Caco-2 (cell line): ENCODE results near the gene SKOR1. TPM values are rescaled to one million over a fixed set of nuclear protein-coding genes. Genes with fewer than 3 reads are reported as not detected.
A peak's percentile ranks its signal among the peaks of the same experiment; 100 is the strongest.

Source experiments
- BruUV-seq: library from RNA; stranded (reverse); fragments of 400-500 nt; replicated peaks from 2 replicates; lab custom pipeline; 2021; lab: Mats Ljungman, UMichigan
- CTCF ChIA-PET: fragments of 300-600 bp; sonication (Branson Sonifier 250); formaldehyde crosslinking; loops from one replicate; lab custom pipeline; 2022; ENCODE audit warnings: antibody characterized with exemption; lab: Charles Lee
- POLR2A ChIA-PET: fragments of 300-600 bp; sonication (Branson Sonifier 250); formaldehyde crosslinking; loops from one replicate; lab custom pipeline; 2022; ENCODE audit warnings: antibody characterized with exemption; lab: Charles Lee
- DNase-seq, 2 experiments: peaks; one replicate each; pipeline versions ENCODE4 v3.0.0 to v3.0.0-alpha.2; 2020 to 2022
- H3K27me3 ChIP-seq: replicated peaks from 2 replicates; pipeline ENCODE4 v1.6.0; 2011; ENCODE audit warnings: low read length; ENCODE audit not compliant: control insufficient read depth, insufficient read depth
- H3K36me3 ChIP-seq: 2 replicates; pipeline ENCODE4 v1.5.1; 2011; ENCODE audit warnings: low read length; ENCODE audit not compliant: control insufficient read depth, insufficient read depth
- H3K4me1 ChIP-seq: fragments of 250-450 bp; sonication (Bioruptor Pico); 2 replicates; pipeline ENCODE4 v1.5.1; 2020; ENCODE audit warnings: mild to moderate bottlenecking
- H3K4me3 ChIP-seq: 2 replicates; pipeline ENCODE4 v1.5.1; 2011; ENCODE audit warnings: low read depth, mild to moderate bottlenecking, control low read depth, low read length
- H3K9me3 ChIP-seq: fragments of 250-450 bp; sonication (Bioruptor Pico); 2 replicates; pipeline ENCODE4 v1.5.1; 2020; ENCODE audit warnings: mild to moderate bottlenecking, moderate library complexity
- H3K27ac Mint-ChIP-seq: one replicate; pipeline ENCODE4 v1.8.0; 2022; ENCODE audit warnings: mixed read lengths; ENCODE audit not compliant: unreplicated experiment
- H3K27me3 Mint-ChIP-seq: one replicate; pipeline ENCODE4 v1.8.0; 2022; ENCODE audit warnings: mixed read lengths; ENCODE audit not compliant: insufficient read depth, unreplicated experiment
- H3K36me3 Mint-ChIP-seq: one replicate; pipeline ENCODE4 v1.8.0; 2022; ENCODE audit warnings: mild to moderate bottlenecking, mixed read lengths; ENCODE audit not compliant: insufficient read depth, unreplicated experiment
- H3K4me1 Mint-ChIP-seq: one replicate; pipeline ENCODE4 v1.8.0; 2022; ENCODE audit warnings: low read depth, mixed read lengths; ENCODE audit not compliant: unreplicated experiment
- H3K4me3 Mint-ChIP-seq: one replicate; pipeline ENCODE4 v1.8.0; 2022; ENCODE audit warnings: mild to moderate bottlenecking, moderate library complexity, mixed read lengths; ENCODE audit not compliant: unreplicated experiment
- H3K9me3 Mint-ChIP-seq: one replicate; pipeline ENCODE4 v1.8.0; 2022; ENCODE audit warnings: mixed read lengths; ENCODE audit not compliant: unreplicated experiment
- intact Hi-C: fragments of 100-400 bp; cut with micrococcal nuclease; formaldehyde crosslinking; loops from one replicate; pipeline ENCODE4 v1.10.0; 2022; ENCODE audit not compliant: unreplicated experiment
- total RNA-seq: library from RNA; stranded (reverse); gene quantifications from 2 replicates; pipeline ENCODE4 v1.2.3, GENCODE V29; 2022
- TF ChIP-seq, protein P1 (sequence below), 2 experiments: fragments of 200-600 bp in 1 of 2; IDR thresholded peaks; 1 replicate in 1 of 2; 2 replicates in 1 of 2; pipeline versions ENCODE4 v1.5.1 to v1.8.0; 2011 to 2022; ENCODE audit warnings: antibody characterized with exemption in 1 of 2, control low read depth in 1 of 2, inconsistent platforms in 1 of 2, low read depth in 1 of 2, low read length in 1 of 2, mild to moderate bottlenecking in 1 of 2, moderate library complexity in 1 of 2; ENCODE audit not compliant: insufficient read depth in 1 of 2, severe bottlenecking in 1 of 2, unreplicated experiment in 1 of 2

SKOR1 gene
- total RNA-seq, 1 experiment from 2014 or later = not detected

DNA sequence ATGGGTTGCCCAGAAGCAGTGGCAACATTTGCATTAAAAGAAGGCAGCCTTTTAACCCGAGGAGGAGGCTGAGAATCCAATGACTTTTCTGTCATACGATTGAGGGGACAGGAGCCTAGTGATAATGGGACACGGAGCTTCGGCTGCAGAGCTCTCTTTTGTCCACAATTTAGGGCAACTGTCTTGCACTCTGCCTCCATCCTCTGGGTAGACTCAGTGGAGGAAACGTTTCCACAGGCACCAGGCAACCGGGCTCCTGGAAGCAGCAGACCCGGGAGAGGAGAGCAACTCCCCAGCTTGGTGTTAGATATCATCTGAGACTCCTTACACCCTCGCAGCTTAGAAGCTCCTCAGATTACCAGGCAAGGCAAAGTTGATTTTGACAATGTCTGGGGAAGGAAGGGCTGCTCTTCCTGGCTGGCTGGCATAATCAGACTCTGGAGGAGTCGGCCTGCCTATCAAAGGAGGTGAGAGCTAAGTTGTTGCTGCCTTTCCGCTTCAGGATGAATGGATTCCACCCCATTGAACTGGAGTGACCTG lies 58.0 kb downstream of the SKOR1 start:
- Mint-ChIP-seq H3K27ac (peak overlapping the region; percentile 3), H3K9me3 (no peaks in the 10 kb centered on the region), H3K27me3 (no peaks in the 10 kb centered on the region), H3K36me3 (no peaks in the 10 kb centered on the region), H3K4me1 (peaks cover 33% of the 10 kb centered on the region), H3K4me3 (no peak overlapping the region)
- intact Hi-C loops = no loop called here
- no peaks in the 10 kb centered on the region for H3K36me3 ChIP-seq
- no TSS peak for BruUV-seq
- CTCF ChIA-PET = interaction anchor here (1.7 to 1.8 kb wide), 2 partner anchors 32 to 272 kb away, joined by 3 to 7 read pairs; no protein-coding TSS in a partner anchor
- no peaks in the 10 kb centered on the region for H3K9me3 ChIP-seq
- no peaks in the 10 kb centered on the region for H3K27me3 ChIP-seq
- POLR2A ChIA-PET = interaction anchor here (0.6 to 1.5 kb wide), 3 partner anchors 39 to 171 kb away, joined by 3 to 6 read pairs (median 3); partner anchors contain the start of gene PIAS1
- TF ChIP-seq, protein P1, sequence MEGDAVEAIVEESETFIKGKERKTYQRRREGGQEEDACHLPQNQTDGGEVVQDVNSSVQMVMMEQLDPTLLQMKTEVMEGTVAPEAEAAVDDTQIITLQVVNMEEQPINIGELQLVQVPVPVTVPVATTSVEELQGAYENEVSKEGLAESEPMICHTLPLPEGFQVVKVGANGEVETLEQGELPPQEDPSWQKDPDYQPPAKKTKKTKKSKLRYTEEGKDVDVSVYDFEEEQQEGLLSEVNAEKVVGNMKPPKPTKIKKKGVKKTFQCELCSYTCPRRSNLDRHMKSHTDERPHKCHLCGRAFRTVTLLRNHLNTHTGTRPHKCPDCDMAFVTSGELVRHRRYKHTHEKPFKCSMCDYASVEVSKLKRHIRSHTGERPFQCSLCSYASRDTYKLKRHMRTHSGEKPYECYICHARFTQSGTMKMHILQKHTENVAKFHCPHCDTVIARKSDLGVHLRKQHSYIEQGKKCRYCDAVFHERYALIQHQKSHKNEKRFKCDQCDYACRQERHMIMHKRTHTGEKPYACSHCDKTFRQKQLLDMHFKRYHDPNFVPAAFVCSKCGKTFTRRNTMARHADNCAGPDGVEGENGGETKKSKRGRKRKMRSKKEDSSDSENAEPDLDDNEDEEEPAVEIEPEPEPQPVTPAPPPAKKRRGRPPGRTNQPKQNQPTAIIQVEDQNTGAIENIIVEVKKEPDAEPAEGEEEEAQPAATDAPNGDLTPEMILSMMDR (IDR thresholded peaks at IDR 0.05; ENCODE audit: insufficient read depth in 1 of 2, low read depth in 1 of 2, low read length in 1 of 2, severe bottlenecking in 1 of 2, unreplicated experiment in 1 of 2) = no peak
- no peak overlapping the region for H3K4me3 ChIP-seq
- H3K4me1 ChIP-seq = peaks cover 33% of the 10 kb centered on the region
- no peak for DNase-seq

DNA sequence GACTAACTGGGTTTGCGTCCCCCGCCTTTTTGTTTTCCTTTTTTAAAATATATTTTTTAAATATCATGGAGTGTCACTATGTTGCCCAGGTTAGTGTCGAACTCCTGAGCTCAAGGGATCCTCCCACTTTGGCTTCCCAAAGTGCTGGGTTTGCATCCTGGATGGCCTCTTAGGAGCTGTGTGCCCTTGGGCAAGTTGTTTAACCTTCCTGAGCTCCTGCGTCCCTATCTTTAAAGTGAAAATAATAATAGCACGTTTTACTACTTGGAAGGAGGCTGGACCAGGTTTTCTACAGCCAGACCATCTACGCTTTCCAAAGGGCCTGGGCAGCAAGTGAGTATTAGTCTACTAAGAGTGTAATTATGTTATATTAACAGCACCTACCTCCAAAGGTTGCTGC lies 58.7 kb downstream of the SKOR1 start:
- H3K4me3 ChIP-seq = peak overlapping the region; percentile 32
- Mint-ChIP-seq H3K27ac (peak overlapping the region; percentile 36), H3K27me3 (no peaks in the 10 kb centered on the region), H3K4me1 (peaks cover 35% of the 10 kb centered on the region), H3K4me3 (peak overlapping the region; percentile 60), H3K9me3 (no peaks in the 10 kb centered on the region), H3K36me3 (no peaks in the 10 kb centered on the region)
- ChIA-PET CTCF (interaction anchor here (1.7 to 1.8 kb wide), 2 partner anchors 31 to 271 kb away, joined by 3 to 7 read pairs; no protein-coding TSS in a partner anchor), POLR2A (interaction anchor here (0.7 to 1.5 kb wide), 4 partner anchors 38 to 78 kb away, joined by 3 to 8 read pairs (median 4); no protein-coding TSS in a partner anchor)
- H3K36me3 ChIP-seq = no peaks in the 10 kb centered on the region
- TSS peak; percentile 88 for BruUV-seq
- H3K4me1 ChIP-seq = peaks cover 33% of the 10 kb centered on the region
- intact Hi-C loops = loop anchor here (1.0 to 2.0 kb wide), 3 partner anchors 31 to 77 kb away; no protein-coding TSS in a partner anchor
- no peaks in the 10 kb centered on the region for H3K27me3 ChIP-seq
- TF ChIP-seq, protein P1 (IDR thresholded peaks at IDR 0.05; ENCODE audit: insufficient read depth in 1 of 2, low read depth in 1 of 2, low read length in 1 of 2, severe bottlenecking in 1 of 2, unreplicated experiment in 1 of 2) = no peak
- no peak for DNase-seq
- H3K9me3 ChIP-seq = no peaks in the 10 kb centered on the region

Other genes starting within 250 kb of the SKOR1 start
- gene RNU6-1, start 14.5 kb downstream of the SKOR1 start, total RNA-seq = not detected in 2 replicates
- gene PIAS1, start 228.8 kb downstream of the SKOR1 start, total RNA-seq = 43.1 and 48.0 TPM in 2 replicates